GM12874 (cell line): Measurements from ENCODE around the gene MYMX.

Experiments
- TF ChIP-seq, protein P1 (sequence below): IDR thresholded peaks from 2 replicates; pipeline ENCODE4 v1.5.1; 2011; ENCODE audit warnings: low read depth, mild to moderate bottlenecking, control low read depth, low read length, moderate library complexity; ENCODE audit not compliant: insufficient read depth

The MYMX gene

DNA sequence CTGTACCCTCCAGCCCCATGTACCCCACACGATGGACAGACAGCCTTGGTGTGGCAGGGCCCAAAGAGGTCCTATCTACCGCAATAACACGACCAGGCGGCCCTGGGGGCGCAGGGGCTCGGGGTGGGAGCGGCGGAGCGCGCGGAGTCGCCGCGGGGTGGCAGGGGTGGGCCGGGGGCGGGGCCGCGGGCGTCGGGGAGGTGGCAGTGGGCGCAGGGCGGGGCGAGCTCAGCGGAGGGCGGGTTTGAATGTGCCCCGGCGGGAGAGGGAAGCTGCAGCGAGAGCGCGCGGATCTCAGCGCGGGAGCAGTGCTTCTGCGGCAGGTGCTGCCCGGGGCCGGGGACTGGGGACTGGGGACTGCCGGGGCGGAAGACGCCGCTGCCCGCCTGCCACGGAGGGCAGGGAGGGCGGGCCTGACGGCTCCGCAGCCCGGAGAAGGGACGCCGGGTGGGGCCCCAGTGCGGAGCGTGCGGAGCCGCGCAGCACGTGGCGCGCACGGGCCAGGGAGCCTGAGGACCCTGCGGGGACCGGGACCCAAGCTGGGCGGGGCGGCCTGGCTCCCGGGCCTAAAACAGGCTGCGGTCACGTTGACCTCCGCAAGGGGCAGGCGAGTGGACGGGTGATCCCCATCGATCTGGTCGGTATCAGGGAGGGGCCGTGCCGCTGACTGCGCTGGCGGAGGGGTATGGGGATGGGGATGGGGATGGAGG, 6.7 kb downstream of the MYMX start, which contains the start of gene SLC29A1:
Gene SLC29A1 (plus strand): TSS at position 277 of the 710 bp plus-strand sequence. CDS start 3,719 bp downstream, outside the sequence.
- TF ChIP-seq, protein P1, sequence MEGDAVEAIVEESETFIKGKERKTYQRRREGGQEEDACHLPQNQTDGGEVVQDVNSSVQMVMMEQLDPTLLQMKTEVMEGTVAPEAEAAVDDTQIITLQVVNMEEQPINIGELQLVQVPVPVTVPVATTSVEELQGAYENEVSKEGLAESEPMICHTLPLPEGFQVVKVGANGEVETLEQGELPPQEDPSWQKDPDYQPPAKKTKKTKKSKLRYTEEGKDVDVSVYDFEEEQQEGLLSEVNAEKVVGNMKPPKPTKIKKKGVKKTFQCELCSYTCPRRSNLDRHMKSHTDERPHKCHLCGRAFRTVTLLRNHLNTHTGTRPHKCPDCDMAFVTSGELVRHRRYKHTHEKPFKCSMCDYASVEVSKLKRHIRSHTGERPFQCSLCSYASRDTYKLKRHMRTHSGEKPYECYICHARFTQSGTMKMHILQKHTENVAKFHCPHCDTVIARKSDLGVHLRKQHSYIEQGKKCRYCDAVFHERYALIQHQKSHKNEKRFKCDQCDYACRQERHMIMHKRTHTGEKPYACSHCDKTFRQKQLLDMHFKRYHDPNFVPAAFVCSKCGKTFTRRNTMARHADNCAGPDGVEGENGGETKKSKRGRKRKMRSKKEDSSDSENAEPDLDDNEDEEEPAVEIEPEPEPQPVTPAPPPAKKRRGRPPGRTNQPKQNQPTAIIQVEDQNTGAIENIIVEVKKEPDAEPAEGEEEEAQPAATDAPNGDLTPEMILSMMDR = 0 out of 2 replicates have a peak, but pooled peaks have one; percentile 3

DNA sequence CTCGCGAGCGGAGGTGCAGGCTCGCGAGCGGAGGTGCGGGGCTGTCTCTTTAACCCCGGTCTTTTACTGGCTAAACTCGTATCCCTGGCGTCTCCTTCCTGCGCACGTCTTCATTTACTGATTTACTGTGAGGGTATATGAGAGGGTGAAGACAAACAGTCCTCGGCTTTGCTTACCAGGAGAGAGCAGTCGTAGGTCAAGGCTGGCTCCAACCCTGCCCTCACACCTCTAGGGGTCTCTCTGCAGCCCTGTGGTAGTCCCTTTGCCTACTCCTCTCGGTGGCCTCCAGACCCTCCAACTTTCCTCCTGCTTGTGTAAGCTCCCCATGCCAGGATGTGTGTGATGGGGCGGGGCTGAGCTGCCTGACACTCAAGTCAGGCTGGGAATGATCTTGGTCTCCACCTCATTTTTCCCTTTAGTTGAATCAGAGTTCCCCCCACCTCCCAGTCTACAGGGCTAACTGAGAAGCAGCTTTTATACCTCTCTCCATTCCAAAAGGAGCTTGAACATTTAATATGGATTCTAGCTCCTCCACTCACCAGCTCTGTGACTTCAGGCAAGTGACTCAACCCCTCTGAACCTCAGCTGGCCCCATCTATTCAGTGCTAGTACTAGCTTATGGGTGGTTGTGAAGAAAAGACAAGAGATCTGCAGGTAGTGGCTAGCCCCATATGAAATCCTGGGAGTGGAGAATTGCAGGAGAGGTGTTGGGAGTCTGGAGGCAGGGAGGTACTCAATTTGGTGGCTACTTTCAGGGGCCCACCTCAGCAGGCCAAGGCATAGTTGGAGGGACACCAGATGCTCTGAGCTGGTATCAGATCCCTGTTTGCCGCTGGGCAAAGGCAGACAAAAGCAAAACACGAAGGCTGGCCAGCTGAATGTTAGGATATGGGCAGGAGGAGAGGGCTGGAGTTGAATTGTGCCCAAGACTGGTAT, 7.6 kb downstream of the MYMX start:
- TF ChIP-seq, protein P1 = peak; percentile 27

DNA sequence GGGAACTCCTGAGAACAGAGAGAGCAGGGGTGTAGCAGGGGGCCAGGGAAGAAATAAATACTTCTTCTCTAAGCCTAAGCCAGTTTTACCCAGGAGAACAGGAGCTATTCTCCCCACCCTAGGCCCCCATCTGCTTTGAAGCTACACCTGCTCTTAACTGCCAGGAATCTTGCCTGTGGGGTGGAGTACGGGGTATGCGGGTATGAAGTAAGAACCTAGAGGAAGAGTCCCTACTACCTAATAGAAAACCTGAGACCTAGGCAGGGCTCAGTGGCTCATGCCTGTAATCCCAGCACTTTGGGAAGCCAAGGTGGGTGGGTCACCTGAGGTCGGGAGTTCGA, 8.2 kb downstream of the MYMX start:
- TF ChIP-seq, protein P1 = no peak

DNA sequence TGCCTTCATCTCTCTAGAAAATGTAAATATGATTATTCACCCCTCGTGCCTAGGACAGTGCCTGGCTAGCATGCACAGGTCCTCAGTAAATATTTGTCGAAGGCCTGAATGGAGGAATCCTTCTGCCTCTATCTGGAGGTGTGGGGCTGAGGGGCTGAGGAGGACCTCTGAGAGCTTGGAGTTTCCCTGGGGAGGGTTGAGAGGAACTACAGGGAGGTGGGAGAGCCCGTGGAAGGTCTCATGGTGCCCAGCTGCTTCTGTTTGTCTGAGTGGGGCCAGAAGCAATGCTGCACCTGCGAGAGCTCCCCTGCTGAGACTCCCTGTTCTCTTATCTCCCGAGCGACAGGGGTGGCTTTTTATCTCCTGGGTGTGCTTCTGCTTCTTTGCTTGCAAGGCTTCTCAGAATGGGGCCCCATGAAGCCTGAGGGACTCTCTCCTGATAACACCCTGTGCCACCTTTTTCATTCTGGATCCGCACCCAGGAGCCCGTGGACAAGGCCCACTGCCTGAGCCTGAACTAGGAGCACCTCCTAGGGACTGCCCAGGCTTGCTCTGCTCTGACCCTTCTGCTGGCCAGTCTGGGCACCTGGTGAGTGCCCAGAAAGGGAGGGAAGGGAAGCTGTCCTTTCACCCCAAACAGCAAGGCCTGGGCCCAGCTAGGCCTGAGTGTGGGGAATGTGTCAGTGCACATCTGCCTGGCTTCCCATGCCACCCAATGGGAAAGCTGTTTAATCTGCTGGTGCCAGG, 9.0 kb downstream of the MYMX start:
- TF ChIP-seq, protein P1 = no peak

DNA sequence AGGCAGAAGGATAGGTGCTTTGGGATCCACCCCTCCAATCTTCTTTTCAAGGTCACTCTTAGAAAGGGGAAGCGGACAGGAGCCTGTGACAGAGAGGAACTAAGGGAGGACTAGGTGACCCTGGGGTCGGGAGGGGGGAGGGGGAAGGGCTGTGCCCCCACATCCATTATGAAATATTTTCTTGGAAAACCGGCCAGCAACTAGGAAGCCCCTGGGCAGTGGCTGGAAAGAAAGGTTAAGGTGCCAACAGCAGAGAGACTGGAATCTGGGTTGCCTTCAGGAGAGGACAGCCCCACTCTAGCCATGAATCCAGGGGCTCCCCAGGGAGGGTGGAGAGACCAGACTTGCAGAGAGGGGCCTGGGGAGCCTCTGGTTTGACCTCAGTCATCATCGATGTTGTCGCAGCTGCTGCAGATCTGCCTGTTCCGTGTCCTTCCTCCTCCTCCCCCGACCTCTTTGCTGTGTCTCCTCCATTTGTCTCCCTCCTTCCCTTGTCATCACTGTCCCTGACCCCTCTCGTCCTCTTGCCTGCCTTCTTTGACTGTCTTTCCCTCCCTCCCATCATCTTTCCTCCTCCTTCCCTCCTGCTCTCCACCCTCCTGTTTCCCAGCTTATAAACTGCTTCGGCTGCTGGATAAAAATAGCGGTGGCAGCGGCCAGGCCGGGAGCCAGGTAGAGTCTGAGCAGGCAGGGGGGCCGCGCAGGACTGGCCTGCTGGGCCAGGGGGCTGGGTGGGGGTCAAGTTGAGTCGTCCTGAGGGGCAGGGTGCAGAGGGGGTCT, 9.8 kb downstream of the MYMX start:
- TF ChIP-seq, protein P1 = no peak

DNA sequence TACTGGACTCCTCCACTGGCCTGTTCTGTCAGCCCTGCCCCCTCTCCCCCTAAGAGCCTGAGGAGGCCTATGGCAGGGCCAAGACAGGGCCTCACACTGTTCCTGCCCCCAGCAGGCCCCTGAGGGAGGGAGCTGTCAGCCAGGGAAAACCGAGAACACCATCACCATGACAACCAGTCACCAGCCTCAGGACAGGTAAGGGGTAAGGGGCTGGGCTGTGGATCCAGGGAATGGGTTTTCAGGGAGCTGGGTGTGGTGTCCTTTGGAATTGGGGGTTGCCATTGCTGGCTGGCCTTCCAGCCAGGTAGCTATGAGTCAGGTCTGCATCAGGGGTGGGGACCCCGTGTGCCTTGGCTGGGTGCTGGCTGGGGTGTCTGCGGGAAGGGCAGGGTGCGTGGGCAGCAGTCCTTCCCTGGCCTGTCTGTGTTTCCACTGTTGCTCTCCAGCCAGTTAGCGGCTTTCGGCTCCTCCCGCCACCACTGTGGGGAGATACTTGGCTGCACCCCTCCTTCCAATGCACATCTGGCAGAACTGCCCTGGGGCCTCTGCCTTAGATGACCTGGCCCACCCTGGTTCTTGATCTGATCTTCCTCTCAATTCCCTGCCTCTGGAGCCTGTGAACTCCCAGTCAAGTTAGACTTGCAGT, 10.5 kb downstream of the MYMX start:
- TF ChIP-seq, protein P1 = no peak
